GM21515 (cell line): ENCODE results near the gene BICD2.

ENCODE experiments used
- ATAC-seq: cut with Tn5 transposase; IDR thresholded peaks from one replicate; pipeline ENCODE4 v1.9.1; 2021; ENCODE audit not compliant: unreplicated experiment

The BICD2 gene

DNA sequence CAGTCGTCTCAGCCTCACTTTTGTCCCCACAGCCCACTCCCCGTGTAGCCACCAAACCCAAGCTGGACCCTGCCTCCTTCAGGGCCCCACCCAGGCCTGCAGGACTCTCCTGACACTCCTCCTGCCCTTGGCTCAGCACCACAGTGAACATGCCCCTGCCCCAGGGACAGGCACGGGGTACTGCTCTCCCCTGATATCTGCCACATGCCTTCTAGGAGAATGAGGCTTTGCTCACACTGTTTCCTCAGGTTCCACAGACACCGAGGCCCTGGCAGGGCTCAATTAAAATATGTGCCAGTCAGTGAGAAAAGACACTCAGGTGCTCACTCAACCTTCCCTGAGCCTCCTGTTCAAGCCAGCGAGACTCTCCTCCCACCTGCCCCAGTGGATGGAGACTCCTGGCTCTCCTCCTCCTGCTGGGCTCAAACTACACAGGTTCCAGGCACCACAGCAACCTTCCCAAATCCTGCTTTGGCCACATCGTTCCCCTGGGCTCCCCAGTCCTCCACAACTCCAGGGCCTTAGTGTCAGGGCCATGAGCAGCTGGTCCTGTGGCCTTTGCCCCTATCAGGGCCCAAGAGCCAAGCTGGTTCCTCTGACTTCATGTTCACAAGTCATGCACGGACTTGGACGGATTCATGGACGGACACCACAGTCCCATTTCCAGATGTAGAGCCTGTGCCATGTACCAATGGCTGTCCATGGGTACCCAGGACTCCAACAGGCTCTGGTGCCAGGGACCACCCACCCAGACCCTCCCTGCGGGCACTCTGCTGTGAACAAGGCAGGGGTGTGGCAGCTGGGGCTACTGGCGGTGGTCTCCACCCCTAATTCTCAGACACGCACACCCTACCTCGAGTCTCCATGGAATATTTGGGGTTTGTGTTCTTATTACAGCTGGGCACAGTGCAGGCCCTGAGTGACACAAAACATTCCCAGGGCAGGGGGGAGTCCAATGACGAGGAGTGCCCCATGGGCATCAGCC lies 36.6 kb downstream of the BICD2 start:
- ATAC-seq = no peak

- no peak for ATAC-seq
These were observed 37.5 kb downstream of the BICD2 start for GRCh38 chr9:92726971-92727715.

- ATAC-seq = no peak
These were observed 38.3 kb downstream of the BICD2 start for GRCh38 chr9:92726348-92726747.

DNA sequence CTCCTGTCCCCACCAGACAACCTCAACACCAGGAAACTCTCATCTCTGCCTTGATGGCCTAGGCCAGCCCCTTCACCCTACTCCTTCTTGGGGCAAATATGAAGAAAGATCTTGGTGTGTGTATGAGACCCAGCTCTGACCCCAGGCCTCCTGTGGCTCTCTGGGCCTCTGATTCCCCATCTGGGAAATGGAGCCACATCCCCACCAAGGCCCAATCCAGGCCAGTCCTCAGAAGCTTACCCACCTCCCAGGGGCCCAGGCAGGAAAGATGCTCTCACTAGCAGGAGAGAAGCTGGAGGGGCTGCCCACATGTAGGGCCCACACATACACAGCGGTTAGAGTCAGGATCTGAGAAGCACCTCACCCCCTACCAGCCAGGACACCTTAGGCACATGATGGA lies 38.9 kb downstream of the BICD2 start:
- no peak for ATAC-seq

DNA sequence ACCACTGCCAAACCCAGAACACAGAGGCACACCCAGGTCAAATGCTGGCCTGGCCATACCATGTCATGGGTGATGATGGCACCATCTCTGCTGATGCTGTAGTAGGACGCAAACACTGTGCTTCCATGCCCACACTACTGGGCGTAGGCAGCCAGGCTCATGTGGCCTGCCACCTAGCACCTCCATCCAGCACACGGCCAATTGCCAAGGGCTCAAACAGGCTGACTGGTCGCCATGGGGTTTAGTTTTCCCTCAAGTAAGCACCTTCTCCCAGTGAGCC lies 39.4 kb downstream of the BICD2 start:
- ATAC-seq = no peak

DNA sequence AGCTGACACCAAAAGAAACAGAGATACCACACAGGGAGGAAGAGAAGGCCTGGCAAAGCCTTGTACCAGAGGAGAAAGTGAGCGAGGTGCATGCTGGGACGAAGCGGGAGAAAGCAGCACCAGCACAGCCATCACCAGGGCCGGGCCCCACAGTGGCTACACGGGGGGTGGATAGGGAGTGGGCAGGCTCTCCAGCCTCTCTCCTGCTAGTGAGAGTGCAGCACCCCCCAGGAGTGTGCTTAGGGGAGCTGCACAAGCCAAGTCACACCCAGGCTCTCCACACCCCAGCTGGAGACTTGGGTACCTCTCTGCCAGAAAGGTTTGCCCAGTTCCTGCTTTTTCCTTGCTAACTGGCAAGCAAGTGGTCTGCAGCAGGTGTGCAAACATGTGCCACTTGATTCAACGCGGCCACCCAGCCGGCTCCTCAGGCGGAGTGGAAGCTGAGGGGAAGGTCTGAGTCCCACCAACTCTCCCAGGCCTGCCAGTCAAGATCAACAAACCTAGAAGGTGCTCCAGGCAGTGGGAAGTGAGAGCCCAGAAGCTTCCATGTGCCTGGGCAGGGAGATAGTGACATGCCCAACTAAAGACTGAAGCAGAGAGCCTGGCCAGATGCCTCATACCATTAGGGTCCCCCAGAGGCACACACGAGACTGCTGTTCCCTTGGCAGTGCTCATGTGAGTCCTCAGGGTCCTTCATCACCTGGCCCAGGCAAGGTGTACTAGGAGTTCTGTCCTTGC lies 39.9 kb downstream of the BICD2 start:
- no peak for ATAC-seq

- no peak for ATAC-seq
These were observed 40.8 kb downstream of the BICD2 start for GRCh38 chr9:92723801-92724323.

DNA sequence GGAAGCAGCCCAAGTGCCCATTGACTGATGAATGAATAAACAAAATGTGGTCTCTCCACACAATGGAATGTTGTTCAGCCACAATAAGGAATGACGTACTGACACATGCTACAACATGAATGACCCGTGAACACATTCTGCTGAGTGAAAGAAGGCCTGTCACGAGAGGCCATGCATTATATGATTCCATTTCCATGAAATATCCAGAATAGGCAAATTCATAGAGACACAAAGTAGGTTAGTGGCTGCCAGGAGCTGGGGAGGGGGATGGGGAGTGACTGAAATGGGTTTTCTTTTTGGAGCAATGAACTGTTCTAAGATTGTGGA lies 41.4 kb downstream of the BICD2 start:
- ATAC-seq = no peak

DNA sequence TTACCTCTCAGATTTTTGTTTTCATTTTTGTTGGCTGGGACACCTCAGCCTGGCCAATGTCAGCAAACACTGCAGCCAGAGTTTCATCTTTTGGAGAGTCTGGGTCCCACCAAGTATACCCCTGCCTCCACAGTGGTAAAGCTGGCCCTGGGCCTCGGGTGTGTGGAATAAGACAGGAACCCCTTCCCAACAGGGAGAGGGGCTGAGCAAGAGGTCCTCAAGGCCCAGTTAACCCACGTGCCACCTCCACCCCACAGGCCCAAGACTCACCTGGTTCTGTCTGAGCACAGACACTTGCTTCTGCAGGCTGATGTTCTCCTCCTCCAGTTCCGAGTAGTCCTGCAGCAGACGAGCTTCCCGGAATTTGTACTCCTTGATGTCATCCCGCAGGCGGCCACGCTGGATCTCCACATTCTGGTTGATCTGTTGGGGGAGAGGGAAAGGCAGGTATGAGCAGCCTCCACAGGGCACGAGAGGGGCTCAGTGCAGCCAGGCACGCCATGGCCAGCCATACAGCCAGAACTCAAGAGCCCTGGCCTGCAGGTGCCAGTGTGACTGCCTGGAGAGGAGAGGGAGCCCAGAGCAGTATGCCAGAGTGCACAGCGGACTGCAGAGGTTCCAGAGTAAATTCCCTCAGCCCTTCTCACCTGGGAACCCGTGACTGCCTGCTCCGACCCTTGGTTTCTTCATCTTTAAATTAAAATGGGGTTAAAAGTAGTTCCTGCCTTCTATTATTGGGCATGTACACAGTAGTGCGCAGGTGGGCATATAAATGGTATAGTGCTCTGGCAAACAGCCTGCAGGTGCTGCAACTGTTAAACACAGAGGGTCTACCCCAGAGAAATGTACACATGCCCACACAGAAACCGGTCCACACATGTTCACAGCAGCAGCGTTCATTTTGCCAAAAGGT lies 42.0 kb downstream of the BICD2 start:
- no peak for ATAC-seq

- ATAC-seq = no peak
These were observed 43.1 kb downstream of the BICD2 start for GRCh38 chr9:92721548-92721947.

DNA sequence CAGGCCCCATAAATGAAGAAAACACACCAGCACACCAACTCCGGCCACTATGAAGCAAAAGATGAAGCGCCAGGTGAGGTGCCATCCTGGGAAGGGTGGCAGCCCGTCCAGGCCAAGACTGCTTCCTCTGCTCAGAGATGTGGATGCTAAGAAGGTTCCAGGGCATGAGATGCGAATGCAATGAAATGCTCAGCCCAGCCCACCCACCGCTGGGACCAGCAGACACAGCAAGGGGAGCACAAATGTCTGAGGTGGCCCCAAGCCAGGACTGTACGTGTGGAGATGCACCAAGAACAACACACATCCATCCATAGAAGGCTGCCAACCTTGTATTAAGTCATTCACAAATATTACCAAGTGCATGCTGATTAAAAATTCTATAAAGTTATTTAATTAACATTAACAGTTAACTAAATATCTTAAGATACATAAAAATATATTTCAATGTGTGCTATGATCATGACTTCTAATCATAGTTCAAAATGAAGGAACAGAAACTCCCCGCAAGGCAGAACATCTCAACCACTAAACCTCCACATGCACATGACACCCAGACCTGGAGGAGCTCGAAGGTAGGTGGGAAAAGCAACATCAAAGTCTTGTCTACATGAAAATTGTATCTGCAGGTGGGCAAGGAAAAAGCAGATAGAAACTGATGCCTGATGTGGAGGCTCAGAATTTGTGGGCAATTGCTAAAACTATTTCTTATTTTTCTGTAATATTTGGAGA lies 43.7 kb downstream of the BICD2 start:
- ATAC-seq = no peak

DNA sequence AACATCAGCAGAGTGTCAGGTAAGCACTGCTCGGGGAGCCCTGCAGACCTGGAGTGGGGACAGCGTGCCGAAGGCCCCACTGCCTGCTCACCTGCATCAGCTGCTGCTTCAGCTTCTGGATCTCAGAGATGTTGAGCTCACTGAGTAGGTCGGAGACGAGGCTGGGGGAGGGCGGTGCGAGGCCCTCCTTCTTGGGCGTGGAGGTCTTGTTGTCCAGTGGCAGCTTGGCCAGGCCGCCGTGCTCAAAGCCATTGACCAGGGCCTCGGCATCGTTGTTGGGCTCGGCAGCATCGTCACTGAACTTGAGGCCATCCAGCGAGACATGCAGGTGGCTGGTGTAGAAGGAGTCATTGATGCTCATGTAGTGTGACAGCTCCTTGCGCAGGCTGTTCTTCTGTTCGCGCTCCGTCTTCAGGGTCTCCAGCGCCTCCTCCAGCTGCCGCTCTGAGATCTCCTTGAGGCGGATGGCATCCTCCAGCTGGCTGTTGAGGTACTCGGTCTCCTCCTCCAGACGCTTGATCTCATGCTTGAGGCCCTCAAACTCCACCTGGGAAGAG lies 44.3 kb downstream of the BICD2 start:
- ATAC-seq = no peak

DNA sequence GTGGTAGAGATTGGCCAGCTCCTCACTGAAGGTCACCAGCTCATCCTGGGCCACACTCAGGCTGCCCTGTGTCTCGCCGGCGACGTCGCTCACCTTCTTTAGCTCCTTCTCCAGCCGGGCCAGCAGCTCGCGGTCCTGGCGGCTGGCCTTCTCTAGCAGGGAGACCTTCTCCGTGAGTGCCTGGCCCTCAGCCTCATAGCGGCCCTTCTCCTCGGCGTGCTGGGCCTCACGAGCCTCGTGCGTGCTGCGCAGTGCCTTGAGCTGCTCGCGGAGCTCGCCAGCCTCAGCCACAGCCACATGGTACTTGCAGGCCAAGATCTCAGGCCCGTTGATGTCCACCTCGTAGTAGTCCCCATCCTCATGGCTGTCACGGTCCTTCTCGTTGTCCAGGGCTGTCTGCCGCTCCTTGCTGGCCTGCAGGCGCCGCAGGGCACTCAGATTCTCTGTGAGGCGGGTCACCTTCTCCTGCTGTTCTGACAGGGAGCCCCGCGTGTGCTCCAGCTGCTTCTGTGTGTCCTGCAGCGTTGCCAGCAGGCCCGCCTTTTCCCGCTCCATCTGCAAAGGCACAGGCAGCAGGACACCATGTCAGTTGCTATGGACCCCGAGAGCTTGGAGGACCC lies 45.5 kb downstream of the BICD2 start:
- ATAC-seq = no peak

- ATAC-seq = no peak
These were observed 46.3 kb downstream of the BICD2 start for GRCh38 chr9:92718086-92719001.

DNA sequence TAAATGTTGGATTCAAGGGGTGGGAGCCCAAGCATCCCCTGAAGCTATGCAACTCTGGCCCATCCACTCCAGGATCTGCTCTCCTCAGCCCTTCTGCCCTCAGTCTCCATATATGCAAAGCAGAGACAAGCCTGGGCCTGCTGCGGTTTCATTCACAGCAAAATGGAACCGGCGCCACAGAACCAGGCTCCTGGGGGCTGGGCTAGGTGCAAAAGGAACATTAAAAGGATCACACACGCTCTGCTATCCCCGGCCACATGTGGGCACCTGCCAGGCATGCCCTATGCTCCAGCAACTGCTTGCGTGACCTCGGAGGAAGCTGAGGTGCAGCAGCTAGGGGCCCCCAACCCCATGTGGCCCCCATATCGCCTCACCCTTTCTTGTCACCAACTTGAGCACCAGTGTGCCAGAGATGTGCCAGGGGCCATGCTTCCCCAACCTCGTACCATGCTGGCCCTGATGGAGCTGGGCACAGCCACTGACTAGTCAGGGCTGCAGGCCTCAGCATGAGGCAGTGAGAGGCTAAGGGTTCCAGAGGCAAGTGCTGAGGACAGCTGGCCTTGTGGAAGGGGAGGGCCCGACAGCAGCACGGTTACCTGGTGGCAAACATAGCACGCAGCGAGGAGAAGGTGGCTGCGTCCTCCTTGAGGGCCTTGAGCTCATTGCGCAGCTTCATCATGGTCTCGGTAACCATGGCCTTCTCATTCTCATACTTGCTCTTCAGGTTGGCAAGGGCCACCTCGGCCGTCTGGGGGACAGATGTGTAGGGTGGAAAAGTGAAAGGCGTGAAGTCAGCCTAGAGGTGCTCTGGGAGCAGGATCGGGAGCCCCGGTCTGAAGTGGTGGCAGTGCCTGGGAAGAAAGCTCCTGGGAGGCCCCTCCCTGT lies 47.2 kb downstream of the BICD2 start:
- no peak for ATAC-seq

GRCh38 chr9:92716557-92716956 lies 48.1 kb downstream of the BICD2 start:
- ATAC-seq = no peak
